ENCODE results near the gene BEGAIN.

- no peak for TF ChIP-seq CTCF (conservative IDR thresholded peaks at IDR 0.05)
- TF ChIP-seq EZH2 (IDR thresholded peaks at IDR 0.05; ENCODE audit: low read depth) = no peak
These were observed 4.5 kb upstream of the BEGAIN start for GRCh38 chr14:100591453-100592371.
